CD4-positive, CD25-positive, alpha-beta regulatory T cell (primary cell): ENCODE results near the gene DNAH2. TPM values are rescaled to one million over a fixed set of nuclear protein-coding genes. Genes with fewer than 3 reads are reported as not detected.

Experiments
- ATAC-seq, 2 donors: fragments of 150-1000 bp; cut with Tn5 transposase; one replicate each; pipeline ENCODE4 v1.10.0; 2021; ENCODE audit warnings: low read depth in 2 of 2, moderate number of reproducible peaks in 2 of 2, moderate library complexity in 1 of 2
- DNase-seq, 3 donors: peaks; one replicate each; pipeline versions ENCODE4 v3.0.0 to v3.0.0-alpha.2; 2012 to 2022; ENCODE audit warnings: mixed read lengths in 1 of 3
- H3K27ac ChIP-seq: one replicate; pipeline ENCODE4 v1.7.0; 2013; ENCODE audit warnings: mild to moderate bottlenecking, low read length; ENCODE audit not compliant: insufficient read depth, poor library complexity, severe bottlenecking
- H3K27me3 ChIP-seq: one replicate; pipeline ENCODE4 v1.7.0; 2013; ENCODE audit warnings: low read length; ENCODE audit not compliant: control insufficient read depth, insufficient read depth
- H3K36me3 ChIP-seq: one replicate; pipeline ENCODE4 v1.7.0; 2013; ENCODE audit warnings: mild to moderate bottlenecking, low read length, moderate library complexity; ENCODE audit not compliant: control insufficient read depth, insufficient read depth
- H3K4me1 ChIP-seq: 2 replicates; pipeline ENCODE4 v1.7.0; 2013; ENCODE audit warnings: mild to moderate bottlenecking, low read length; ENCODE audit not compliant: insufficient read depth, control insufficient read depth, poor library complexity, severe bottlenecking
- H3K4me3 ChIP-seq: one replicate; pipeline ENCODE4 v1.7.0; 2013; ENCODE audit warnings: low read depth, mild to moderate bottlenecking, low read length, moderate library complexity
- H3K9me3 ChIP-seq, 2 experiments: 1 replicate in 1 of 2; 2 replicates in 1 of 2; pipeline ENCODE4 v1.7.0; 2013; ENCODE audit warnings: low read length in 2 of 2, mild to moderate bottlenecking in 1 of 2, moderate library complexity in 1 of 2; ENCODE audit not compliant: control insufficient read depth in 2 of 2
- H3K27ac Mint-ChIP-seq, 3 donors: one replicate each; pipeline ENCODE4 v1.8.0; 2020 to 2022; ENCODE audit warnings: mild to moderate bottlenecking in 3 of 3, mixed read lengths in 3 of 3, moderate library complexity in 2 of 3
- H3K27me3 Mint-ChIP-seq: one replicate; pipeline ENCODE4 v1.8.0; 2022; ENCODE audit warnings: mild to moderate bottlenecking, mixed read lengths
- H3K36me3 Mint-ChIP-seq: one replicate; pipeline ENCODE4 v1.8.0; 2020; ENCODE audit warnings: mixed read lengths
- H3K4me1 Mint-ChIP-seq, 4 donors: one replicate each; pipeline ENCODE4 v1.8.0; 2020 to 2022; ENCODE audit warnings: mixed read lengths in 4 of 4, mild to moderate bottlenecking in 1 of 4
- H3K4me3 Mint-ChIP-seq, 4 donors: one replicate each; pipeline ENCODE4 v1.8.0; 2020 to 2022; ENCODE audit warnings: mild to moderate bottlenecking in 4 of 4, mixed read lengths in 4 of 4, moderate library complexity in 3 of 4
- H3K9me3 Mint-ChIP-seq, 7 donors: one replicate each; pipeline ENCODE4 v1.8.0; 2020 to 2022; ENCODE audit warnings: mixed read lengths in 7 of 7, mild to moderate bottlenecking in 3 of 7, moderate library complexity in 2 of 7
- polyA plus RNA-seq, 4 donors: library from polyadenylated mRNA; unstranded; fragments of 300-500 nt; fragmentation: Illumina TruSeq; gene quantifications; one replicate each; pipeline ENCODE4 v1.2.3, GENCODE V29; 2021
- total RNA-seq: library from RNA; stranded (reverse); gene quantifications from one replicate; pipeline ENCODE4 v1.2.3, GENCODE V29; 2022

Gene DNAH2
- total and polyA plus RNA-seq, 5 donors from 2014 or later = not detected

- peaks cover 32% of the 10 kb centered on the region for H3K4me1 ChIP-seq
- H3K27ac Mint-ChIP-seq = no peak overlapping the region
- peaks cover 1% of the 10 kb centered on the region for H3K27me3 Mint-ChIP-seq
- H3K9me3 Mint-ChIP-seq = no peaks in the 10 kb centered on the region
- H3K27ac ChIP-seq = no peak overlapping the region
- peaks cover 0 to 35% (median 9%) of the 10 kb centered on the region in 4 donors for H3K4me1 Mint-ChIP-seq
- no peaks in the 10 kb centered on the region for H3K36me3 Mint-ChIP-seq
- ATAC-seq (no peak), DNase-seq (no peak)
- H3K27me3 ChIP-seq = no peaks in the 10 kb centered on the region
- H3K9me3 ChIP-seq = no peaks in the 10 kb centered on the region
- H3K4me3 Mint-ChIP-seq = peak overlapping the region in 1 of 4 donors; percentile 21
- peaks cover 22% of the 10 kb centered on the region for H3K36me3 ChIP-seq
- no peak overlapping the region for H3K4me3 ChIP-seq
Observed at GRCh38 chr17:7849130-7849750, 131.7 kb downstream of the DNAH2 start.

DNA sequence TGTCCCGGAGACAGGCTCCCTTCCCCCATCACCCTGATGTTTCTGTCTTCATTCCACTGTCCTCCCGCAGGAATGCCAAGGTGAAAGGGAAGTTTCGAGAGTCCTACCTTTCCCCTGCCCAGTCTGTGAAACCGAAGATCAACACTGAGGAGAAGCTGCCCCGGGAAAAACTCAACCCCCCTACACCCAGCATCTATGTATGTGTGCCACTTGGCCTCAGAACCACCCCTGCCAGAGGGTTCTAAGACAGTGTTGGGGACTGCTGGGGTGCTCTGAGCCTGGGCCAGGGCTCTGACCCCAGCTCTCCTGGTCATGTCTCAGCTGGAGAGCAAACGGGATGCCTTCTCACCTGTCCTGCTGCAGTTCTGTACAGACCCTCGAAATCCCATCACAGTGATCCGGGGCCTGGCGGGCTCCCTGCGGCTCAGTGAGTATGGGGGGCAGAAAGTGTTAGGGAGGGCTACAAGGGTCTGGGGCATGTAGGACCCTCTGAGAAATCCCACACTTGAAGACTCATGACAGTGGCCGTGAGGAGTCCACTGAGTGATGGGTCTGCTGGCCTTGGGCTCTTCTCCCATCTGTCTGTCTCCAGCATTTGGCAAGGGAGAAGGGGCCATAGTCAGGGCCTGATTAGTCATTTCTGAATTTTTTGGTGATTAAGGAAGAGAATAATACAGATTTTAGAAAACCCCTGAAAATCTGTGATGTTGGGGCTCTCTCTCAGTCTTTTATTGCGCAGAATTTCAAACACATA, 132.4 kb downstream of the DNAH2 start:
- H3K36me3 ChIP-seq = peaks cover 22% of the 10 kb centered on the region
- H3K4me1 ChIP-seq = peaks cover 25% of the 10 kb centered on the region
- H3K9me3 Mint-ChIP-seq = no peaks in the 10 kb centered on the region
- ATAC-seq (no peak), DNase-seq (no peak)
- no peak overlapping the region for H3K4me3 ChIP-seq
- no peaks in the 10 kb centered on the region for H3K27me3 ChIP-seq
- H3K27ac Mint-ChIP-seq = no peak overlapping the region
- no peaks in the 10 kb centered on the region for H3K9me3 ChIP-seq
- H3K4me3 Mint-ChIP-seq = peak overlapping the region in 1 of 4 donors; percentile 21
- H3K27me3 Mint-ChIP-seq = no peaks in the 10 kb centered on the region
- no peaks in the 10 kb centered on the region for H3K36me3 Mint-ChIP-seq
- peaks cover 0 to 32% (median 9%) of the 10 kb centered on the region in 4 donors for H3K4me1 Mint-ChIP-seq
- H3K27ac ChIP-seq = peak overlapping the region; percentile 78

DNA sequence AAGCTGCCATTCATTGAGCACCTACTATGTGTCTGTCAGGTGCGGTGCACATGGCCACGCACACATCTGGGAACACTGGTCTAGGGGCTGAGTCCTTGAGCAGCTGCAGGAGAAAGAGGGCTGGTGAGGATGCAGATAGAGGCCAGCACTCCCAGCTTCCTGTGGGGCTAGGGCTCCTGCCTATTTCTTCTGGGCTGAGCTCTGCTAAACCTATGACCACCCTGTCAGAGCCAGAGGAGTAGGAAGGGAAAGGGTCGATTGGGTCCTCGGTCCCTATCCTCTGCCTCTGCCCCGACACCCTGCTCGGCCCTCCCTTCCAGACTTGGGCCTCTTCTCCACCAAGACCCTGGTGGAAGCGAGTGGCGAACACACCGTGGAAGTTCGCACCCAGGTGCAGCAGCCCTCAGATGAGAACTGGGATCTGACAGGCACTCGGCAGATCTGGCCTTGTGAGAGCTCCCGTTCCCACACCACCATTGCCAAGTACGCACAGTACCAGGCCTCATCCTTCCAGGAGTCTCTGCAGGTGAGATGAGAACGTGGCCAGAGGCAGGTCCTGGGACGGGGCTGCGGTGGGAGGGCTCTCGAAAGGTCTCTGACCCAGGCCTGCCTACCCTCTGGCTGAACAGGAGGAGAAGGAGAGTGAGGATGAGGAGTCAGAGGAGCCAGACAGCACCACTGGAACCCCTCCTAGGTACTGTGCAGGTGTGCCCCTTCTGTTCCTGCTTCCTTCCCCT, 133.3 kb downstream of the DNAH2 start:
- Histone ChIP-seq H3K36me3 (peaks cover 22% of the 10 kb centered on the region), H3K27ac (peak overlapping the region; percentile 78), H3K4me1 (peaks cover 21% of the 10 kb centered on the region), H3K4me3 (no peak overlapping the region), H3K27me3 (no peaks in the 10 kb centered on the region), H3K9me3 (no peaks in the 10 kb centered on the region)
- Mint-ChIP-seq H3K27me3 (no peaks in the 10 kb centered on the region), H3K27ac (peak overlapping the region; percentile 74 to 90 (median 79)), H3K4me3 (peak overlapping the region; percentile 61 to 85 (median 78)), H3K36me3 (no peaks in the 10 kb centered on the region), H3K9me3 (no peaks in the 10 kb centered on the region), H3K4me1 (peaks cover 0 to 27% (median 10%) of the 10 kb centered on the region in 4 donors)
- DNase-seq (no peak), ATAC-seq (no peak)

DNA sequence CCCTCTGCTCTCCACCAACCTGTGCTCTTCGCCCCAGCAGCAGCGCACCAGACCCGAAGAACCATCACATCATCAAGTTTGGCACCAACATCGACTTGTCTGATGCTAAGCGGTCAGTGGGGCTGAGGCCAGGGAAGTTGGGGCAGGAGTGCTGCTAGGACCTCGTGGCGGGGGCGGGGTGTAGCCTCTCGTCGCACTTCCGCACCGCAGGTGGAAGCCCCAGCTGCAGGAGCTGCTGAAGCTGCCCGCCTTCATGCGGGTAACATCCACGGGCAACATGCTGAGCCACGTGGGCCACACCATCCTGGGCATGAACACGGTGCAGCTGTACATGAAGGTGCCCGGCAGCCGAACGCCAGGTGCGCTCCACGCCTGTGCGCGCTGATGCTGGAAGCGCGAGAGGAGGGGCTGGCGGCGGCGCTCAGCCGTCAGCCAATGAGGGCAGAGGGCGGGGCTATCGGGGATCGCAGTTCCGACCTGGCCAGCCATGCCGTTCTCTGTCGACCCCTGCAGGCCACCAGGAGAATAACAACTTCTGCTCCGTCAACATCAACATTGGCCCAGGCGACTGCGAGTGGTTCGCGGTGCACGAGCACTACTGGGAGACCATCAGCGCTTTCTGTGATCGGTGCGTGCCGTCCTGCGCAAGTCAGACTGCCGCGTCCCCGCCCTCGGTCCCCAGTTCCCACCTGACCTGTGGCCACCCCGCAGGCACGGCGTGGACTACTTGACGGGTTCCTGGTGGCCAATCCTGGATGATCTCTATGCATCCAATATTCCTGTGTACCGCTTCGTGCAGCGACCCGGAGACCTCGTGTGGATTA, 134.1 kb downstream of the DNAH2 start:
- ATAC-seq (peak; percentile 92 to 93), DNase-seq (peak; percentile 92 to 96 (median 95))
- Mint-ChIP-seq H3K27ac (peak overlapping the region; percentile 74 to 90 (median 79)), H3K4me3 (peak overlapping the region; percentile 68 to 85 (median 78)), H3K36me3 (no peaks in the 10 kb centered on the region), H3K27me3 (no peaks in the 10 kb centered on the region), H3K9me3 (no peaks in the 10 kb centered on the region), H3K4me1 (peaks cover 0 to 27% (median 10%) of the 10 kb centered on the region in 4 donors)
- H3K36me3 ChIP-seq = peaks cover 18% of the 10 kb centered on the region
- peaks cover 28% of the 10 kb centered on the region for H3K4me1 ChIP-seq
- H3K27me3 ChIP-seq = no peaks in the 10 kb centered on the region
- H3K27ac ChIP-seq = peak overlapping the region; percentile 78
- no peaks in the 10 kb centered on the region for H3K9me3 ChIP-seq
- H3K4me3 ChIP-seq = no peak overlapping the region

DNA sequence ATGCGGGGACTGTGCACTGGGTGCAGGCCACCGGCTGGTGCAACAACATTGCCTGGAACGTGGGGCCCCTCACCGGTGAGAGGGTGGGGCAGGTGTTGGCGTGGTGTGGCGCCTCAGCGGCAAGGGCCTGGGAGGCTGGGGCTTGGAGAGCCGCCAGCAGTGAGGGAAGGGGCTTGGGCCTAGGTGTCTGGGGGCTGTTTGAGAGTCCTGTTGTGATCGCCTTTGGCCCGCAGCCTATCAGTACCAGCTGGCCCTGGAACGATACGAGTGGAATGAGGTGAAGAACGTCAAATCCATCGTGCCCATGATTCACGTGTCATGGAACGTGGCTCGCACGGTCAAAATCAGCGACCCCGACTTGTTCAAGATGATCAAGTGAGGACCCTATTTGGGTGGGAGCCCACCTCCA, 134.7 kb downstream of the DNAH2 start:
- H3K4me1 Mint-ChIP-seq = peaks cover 0 to 27% (median 8%) of the 10 kb centered on the region in 4 donors
- Histone ChIP-seq H3K36me3 (peaks cover 16% of the 10 kb centered on the region), H3K4me3 (no peak overlapping the region), H3K4me1 (peaks cover 33% of the 10 kb centered on the region), H3K27me3 (no peaks in the 10 kb centered on the region), H3K27ac (peak overlapping the region; percentile 78), H3K9me3 (no peaks in the 10 kb centered on the region)
- DNase-seq = peak in 1 of 3 donors; percentile 28
- H3K27ac Mint-ChIP-seq = peak overlapping the region; percentile 74 to 90 (median 79)
- ATAC-seq = no peak
- no peaks in the 10 kb centered on the region for H3K27me3 Mint-ChIP-seq
- H3K4me3 Mint-ChIP-seq = peak overlapping the region in 2 of 4 donors; percentile 78 to 85
- no peaks in the 10 kb centered on the region for H3K9me3 Mint-ChIP-seq
- no peaks in the 10 kb centered on the region for H3K36me3 Mint-ChIP-seq

GRCh38 chr17:7852919-7853690, 135.6 kb downstream of the DNAH2 start:
- Mint-ChIP-seq H3K27ac (no peak overlapping the region), H3K9me3 (no peaks in the 10 kb centered on the region)

More at GRCh38 chr17:7852919-7853690, 135.6 kb downstream of the DNAH2 start:
- H3K27ac ChIP-seq = no peak overlapping the region
- peaks cover 0 to 27% (median 8%) of the 10 kb centered on the region in 4 donors for H3K4me1 Mint-ChIP-seq
- H3K36me3 ChIP-seq = peaks cover 16% of the 10 kb centered on the region
- H3K27me3 Mint-ChIP-seq = no peaks in the 10 kb centered on the region
- DNase-seq (no peak), ATAC-seq (no peak)
- H3K4me3 ChIP-seq = no peak overlapping the region
- H3K4me3 Mint-ChIP-seq = peak overlapping the region in 2 of 4 donors; percentile 24 to 85
- H3K27me3 ChIP-seq = no peaks in the 10 kb centered on the region
- H3K36me3 Mint-ChIP-seq = no peaks in the 10 kb centered on the region
- peaks cover 38% of the 10 kb centered on the region for H3K4me1 ChIP-seq
- H3K9me3 ChIP-seq = no peaks in the 10 kb centered on the region
